Activated CD4-positive, alpha-beta T cell treated with anti-CD3 and anti-CD28 coated beads, Interleukin-2, amount 10 ng/mL, durations not matched to agents 7 days and 5 days (primary cell): ENCODE data around the gene CLEC20A. TPM values are rescaled to one million over a fixed set of nuclear protein-coding genes. Genes with fewer than 3 reads are reported as not detected.
A peak's percentile ranks its signal among the peaks of the same experiment; 100 is the strongest.

Source experiments
- CTCF ChIA-PET: fragments of 350-600 bp; sonication (Branson Sonifier 250); formaldehyde crosslinking; loops from one replicate; lab custom pipeline; 2021; ENCODE audit warnings: antibody characterized with exemption; lab: Charles Lee
- POLR2A ChIA-PET: fragments of 350-600 bp; sonication (Branson Sonifier 250); formaldehyde crosslinking; loops from one replicate; lab custom pipeline; 2021; ENCODE audit warnings: antibody characterized with exemption; lab: Charles Lee
- DNase-seq: peaks from one replicate; pipeline ENCODE4 v3.0.0-alpha.2; 2020
- H3K27ac Mint-ChIP-seq: one replicate; pipeline ENCODE4 v1.8.0; 2021; ENCODE audit warnings: mild to moderate bottlenecking, moderate library complexity, mixed read lengths
- H3K27me3 Mint-ChIP-seq: one replicate; pipeline ENCODE4 v1.8.0; 2021; ENCODE audit warnings: mixed read lengths
- H3K36me3 Mint-ChIP-seq: one replicate; pipeline ENCODE4 v1.8.0; 2021; ENCODE audit warnings: low read depth, mixed read lengths
- H3K4me1 Mint-ChIP-seq: one replicate; pipeline ENCODE4 v1.8.0; 2021; ENCODE audit warnings: mixed read lengths
- H3K4me3 Mint-ChIP-seq: one replicate; pipeline ENCODE4 v1.8.0; 2021; ENCODE audit warnings: mild to moderate bottlenecking, moderate library complexity, mixed read lengths
- H3K9me3 Mint-ChIP-seq: one replicate; pipeline ENCODE4 v1.8.0; 2021; ENCODE audit warnings: mixed read lengths
- total RNA-seq, 2 experiments: library from RNA; stranded (reverse); gene quantifications; one replicate each; pipeline ENCODE4 v1.2.3, GENCODE V29; 2021

The CLEC20A gene
- total RNA-seq, 2 experiments from 2014 or later: not detected

DNA sequence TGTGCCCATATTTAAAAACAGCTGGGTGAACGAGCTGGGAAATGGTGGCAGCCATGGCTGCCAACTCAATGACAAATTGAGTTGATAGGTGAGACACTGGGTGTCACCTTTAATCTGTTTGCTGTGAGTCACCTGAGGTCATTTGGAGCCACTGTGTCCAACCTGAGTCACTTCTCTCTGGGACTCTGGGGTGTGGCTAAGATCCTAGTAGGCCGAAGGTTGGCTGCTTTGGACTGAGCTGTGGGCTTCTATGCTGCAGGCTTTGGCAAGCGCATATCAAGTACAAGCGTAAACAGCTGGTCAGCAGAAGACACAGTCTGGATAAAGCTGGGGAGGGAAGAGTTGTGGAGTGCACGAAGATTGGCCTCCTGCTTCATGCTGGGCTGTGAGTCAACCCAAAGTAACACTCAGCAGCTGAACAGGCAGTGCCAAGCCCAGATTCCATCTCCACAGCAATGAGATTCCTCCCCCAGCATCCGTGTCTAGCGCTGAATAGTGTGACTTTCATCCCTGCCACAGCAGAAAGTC, 40.1 kb upstream of the CLEC20A start:
- ChIA-PET CTCF (interaction anchor here (1.3 kb wide), 1 partner anchor 216 kb away, joined by 3 read pairs; no protein-coding TSS in a partner anchor), POLR2A (no interaction called here)
- H3K4me1 Mint-ChIP-seq: peaks cover 1% of the 10 kb centered on the region
- no peaks in the 10 kb centered on the region for H3K27me3 Mint-ChIP-seq
- no peak overlapping the region for H3K4me3 Mint-ChIP-seq
- no peak for DNase-seq
- no peaks in the 10 kb centered on the region for H3K9me3 Mint-ChIP-seq
- H3K27ac Mint-ChIP-seq: no peak overlapping the region
- no peaks in the 10 kb centered on the region for H3K36me3 Mint-ChIP-seq

DNA sequence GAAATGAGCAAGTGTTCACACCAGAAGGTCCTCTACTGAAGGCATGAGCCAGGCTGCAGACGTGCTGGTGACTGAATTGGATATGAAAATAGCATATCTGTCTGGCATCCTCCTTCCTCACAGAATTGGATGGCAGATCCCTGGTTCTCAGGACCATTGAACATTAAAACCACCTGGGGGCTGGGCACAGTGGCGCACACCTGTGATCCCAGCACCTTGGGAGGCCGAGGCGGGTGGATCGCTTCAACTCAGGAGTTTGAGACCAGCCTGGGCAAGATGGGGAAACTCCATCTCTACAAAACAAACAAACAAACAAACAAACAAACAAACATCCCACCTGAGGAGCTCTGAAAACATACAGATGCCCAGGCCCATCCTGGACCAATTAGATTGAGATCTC, 39.6 kb upstream of the CLEC20A start:
- ChIA-PET CTCF (interaction anchor here (1.3 kb wide), 1 partner anchor 217 kb away, joined by 3 read pairs; no protein-coding TSS in a partner anchor), POLR2A (no interaction called here)
- DNase-seq: no peak
- Mint-ChIP-seq H3K9me3 (no peaks in the 10 kb centered on the region), H3K4me3 (no peak overlapping the region), H3K27ac (no peak overlapping the region), H3K4me1 (peaks cover 1% of the 10 kb centered on the region), H3K36me3 (no peaks in the 10 kb centered on the region), H3K27me3 (no peaks in the 10 kb centered on the region)

DNA sequence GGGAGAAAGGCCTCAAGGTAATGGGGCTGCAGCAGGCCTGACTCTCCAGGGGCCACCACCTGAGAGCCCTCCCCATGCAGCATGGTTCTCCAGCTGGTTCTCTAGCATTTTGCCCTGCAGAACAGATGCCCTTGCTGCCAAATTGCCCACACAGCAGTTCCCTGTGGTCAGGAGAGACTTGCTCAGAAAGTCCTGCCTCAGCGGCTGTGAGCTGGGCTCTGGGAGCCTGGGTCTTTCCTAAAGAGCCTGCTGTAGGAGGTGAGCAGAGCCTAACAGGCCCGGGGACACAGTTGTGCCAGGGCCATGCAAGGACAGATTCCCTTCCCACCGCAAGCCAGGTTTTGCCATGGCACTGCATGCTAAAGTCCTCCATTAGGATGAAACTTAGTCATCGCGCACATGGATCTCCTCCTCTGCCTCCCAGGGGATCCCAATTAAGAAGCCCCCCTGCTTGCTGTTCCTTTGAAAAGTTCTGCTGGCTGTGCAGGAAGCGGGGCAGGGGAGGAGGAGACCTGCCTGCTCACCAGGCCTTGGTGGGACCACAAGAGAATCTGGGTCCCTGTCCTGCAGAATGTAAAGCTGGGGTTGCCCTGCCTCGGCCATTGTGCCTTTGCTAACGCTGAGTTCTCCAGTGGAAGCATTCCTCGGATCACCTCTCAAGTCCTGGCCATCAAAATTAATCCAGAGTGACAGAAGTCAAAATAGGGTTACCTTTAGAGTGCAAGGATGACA, 37.5 kb upstream of the CLEC20A start:
- no peak overlapping the region for H3K4me3 Mint-ChIP-seq
- H3K4me1 Mint-ChIP-seq: peaks cover 1% of the 10 kb centered on the region
- ChIA-PET POLR2A (no interaction called here), CTCF (interaction anchor here (2.3 kb wide), 1 partner anchor 469 kb away, joined by 15 read pairs; no protein-coding TSS in a partner anchor)
- no peak for DNase-seq
- H3K36me3 Mint-ChIP-seq: no peaks in the 10 kb centered on the region
- H3K9me3 Mint-ChIP-seq: no peaks in the 10 kb centered on the region
- no peaks in the 10 kb centered on the region for H3K27me3 Mint-ChIP-seq
- no peak overlapping the region for H3K27ac Mint-ChIP-seq

DNA sequence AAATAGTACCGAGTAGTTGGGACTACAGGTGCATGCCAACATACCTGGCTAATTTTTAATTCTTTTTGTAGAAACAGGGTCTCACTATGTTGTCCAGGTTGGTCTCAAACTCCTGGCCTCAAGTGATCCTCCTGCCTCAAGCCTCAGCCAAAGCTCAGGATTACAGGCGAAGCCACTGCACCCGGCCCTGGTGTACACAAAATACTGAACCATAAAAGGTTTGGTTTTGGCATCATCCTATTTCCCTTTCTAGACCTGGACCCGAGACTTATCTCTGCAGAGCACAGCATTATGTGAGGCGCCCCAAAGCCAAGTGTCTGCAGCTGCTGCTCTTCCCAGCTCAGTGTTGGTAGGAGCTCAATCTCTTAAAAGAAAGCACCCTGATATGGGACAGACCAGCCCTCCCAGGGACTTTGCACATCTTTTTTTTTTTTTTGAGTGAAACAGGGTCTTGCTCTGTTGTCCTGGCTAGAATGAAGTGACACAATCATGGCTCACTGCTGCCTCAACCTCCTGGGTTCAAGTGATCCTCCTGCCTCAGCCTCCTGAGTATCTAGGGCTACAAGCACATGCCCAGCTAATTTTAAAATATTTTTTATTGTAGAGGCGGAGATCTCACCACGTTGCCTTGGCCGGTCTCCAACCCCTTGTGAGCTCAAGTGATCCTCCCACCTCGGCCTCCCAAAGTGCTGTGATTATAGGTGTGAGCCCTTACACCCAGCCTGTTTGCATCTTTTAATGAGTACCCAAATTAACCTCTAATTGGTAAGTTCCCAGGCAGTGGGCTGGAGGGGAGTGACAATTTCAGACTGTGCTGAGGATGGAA, 36.6 kb upstream of the CLEC20A start:
- no peaks in the 10 kb centered on the region for H3K27me3 Mint-ChIP-seq
- H3K4me1 Mint-ChIP-seq: peaks cover 1% of the 10 kb centered on the region
- no peaks in the 10 kb centered on the region for H3K9me3 Mint-ChIP-seq
- H3K27ac Mint-ChIP-seq: no peak overlapping the region
- CTCF ChIA-PET: interaction anchor here (0.6 to 2.3 kb wide), 4 partner anchors 12 to 679 kb away, joined by 3 to 15 read pairs (median 4); no protein-coding TSS in a partner anchor
- no peaks in the 10 kb centered on the region for H3K36me3 Mint-ChIP-seq
- POLR2A ChIA-PET: interaction anchor here (0.6 kb wide), 1 partner anchor 220 kb away, joined by 6 read pairs; no protein-coding TSS in a partner anchor
- DNase-seq: no peak
- no peak overlapping the region for H3K4me3 Mint-ChIP-seq

DNA sequence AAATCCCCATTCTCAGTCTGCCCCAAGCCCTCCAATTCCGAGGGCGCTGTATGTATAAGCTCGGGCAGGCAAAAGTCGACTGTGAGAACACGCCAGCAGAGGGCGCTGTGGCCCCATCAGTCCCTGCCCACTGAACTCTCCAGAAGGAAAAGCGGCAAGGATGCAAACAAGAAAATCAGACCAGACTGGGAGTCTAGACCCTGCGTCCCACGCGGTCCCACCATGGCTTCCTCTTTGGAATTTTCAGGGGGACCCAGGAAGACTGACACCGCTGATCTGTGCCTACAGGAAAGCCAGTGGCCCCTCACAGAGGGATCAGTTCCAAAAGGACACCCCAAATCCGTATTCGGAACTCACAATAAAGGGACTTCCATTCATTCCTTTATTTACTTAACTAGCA, 35.6 kb upstream of the CLEC20A start:
- peak; percentile 74 for DNase-seq
- ChIA-PET CTCF (interaction anchor here (0.9 to 2.3 kb wide), 2 partner anchors 10 to 471 kb away, joined by 3 to 15 read pairs; no protein-coding TSS in a partner anchor), POLR2A (no interaction called here)
- H3K4me1 Mint-ChIP-seq: peaks cover 1% of the 10 kb centered on the region
- no peak overlapping the region for H3K27ac Mint-ChIP-seq
- H3K36me3 Mint-ChIP-seq: no peaks in the 10 kb centered on the region
- H3K27me3 Mint-ChIP-seq: no peaks in the 10 kb centered on the region
- H3K9me3 Mint-ChIP-seq: no peaks in the 10 kb centered on the region
- no peak overlapping the region for H3K4me3 Mint-ChIP-seq

DNA sequence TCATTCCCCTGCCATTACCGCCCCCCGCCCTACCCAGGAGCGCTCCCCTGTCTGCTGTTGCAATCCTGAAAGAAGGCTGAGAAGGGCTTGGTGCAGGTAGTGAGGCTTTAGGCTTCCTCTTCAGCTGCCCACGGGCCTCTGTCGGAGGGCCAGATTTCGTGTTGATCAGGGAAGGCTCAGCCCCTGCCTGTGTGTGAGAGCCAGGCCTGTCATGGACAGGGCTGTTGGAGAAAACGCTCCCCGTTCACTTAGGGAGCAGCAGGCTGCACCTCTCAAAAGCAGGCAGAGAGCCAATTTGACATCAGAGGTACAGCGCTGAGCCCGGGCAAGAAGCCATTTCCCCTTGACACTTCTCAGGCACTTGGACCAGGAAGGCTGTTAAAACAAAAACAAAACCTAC, 35.1 kb upstream of the CLEC20A start:
- H3K27me3 Mint-ChIP-seq: no peaks in the 10 kb centered on the region
- H3K9me3 Mint-ChIP-seq: no peaks in the 10 kb centered on the region
- no peak overlapping the region for H3K27ac Mint-ChIP-seq

DNA sequence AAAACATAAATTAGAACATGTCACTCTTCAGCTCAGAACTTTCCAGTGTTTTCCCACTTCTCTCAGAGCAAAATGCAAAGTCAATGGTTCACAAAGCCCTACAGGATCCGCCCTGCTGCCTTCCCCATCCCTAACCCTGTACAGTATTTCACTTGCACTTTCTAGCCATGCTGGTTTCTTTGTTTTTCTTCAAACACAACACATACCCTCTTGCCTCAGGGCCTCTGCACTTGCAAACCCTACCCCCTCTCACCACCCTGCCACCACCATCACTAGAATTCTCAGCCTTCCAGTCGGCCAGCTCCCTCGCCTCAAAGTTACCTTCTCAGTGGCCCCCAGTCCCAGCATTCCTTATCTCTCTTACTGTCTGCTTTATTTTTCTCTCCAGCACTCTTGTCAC, 33.7 kb upstream of the CLEC20A start:
- POLR2A ChIA-PET: no interaction called here
- H3K4me3 Mint-ChIP-seq: no peak overlapping the region
- peaks cover 1% of the 10 kb centered on the region for H3K4me1 Mint-ChIP-seq
- no peaks in the 10 kb centered on the region for H3K36me3 Mint-ChIP-seq
- DNase-seq: no peak
- H3K9me3 Mint-ChIP-seq: no peaks in the 10 kb centered on the region
- CTCF ChIA-PET: interaction anchor here (0.6 to 1.2 kb wide), 2 partner anchors 11 to 16 kb away, joined by 3 to 4 read pairs; no protein-coding TSS in a partner anchor
- no peak overlapping the region for H3K27ac Mint-ChIP-seq
- no peaks in the 10 kb centered on the region for H3K27me3 Mint-ChIP-seq

More for the DNA sequence above, 35.1 kb upstream of the CLEC20A start:
- Mint-ChIP-seq H3K4me3 (no peak overlapping the region), H3K36me3 (no peaks in the 10 kb centered on the region), H3K4me1 (peaks cover 1% of the 10 kb centered on the region)
- CTCF ChIA-PET: interaction anchor here (0.9 to 2.3 kb wide), 2 partner anchors 10 to 472 kb away, joined by 3 to 15 read pairs; no protein-coding TSS in a partner anchor
- no peak for DNase-seq
- POLR2A ChIA-PET: no interaction called here

DNA sequence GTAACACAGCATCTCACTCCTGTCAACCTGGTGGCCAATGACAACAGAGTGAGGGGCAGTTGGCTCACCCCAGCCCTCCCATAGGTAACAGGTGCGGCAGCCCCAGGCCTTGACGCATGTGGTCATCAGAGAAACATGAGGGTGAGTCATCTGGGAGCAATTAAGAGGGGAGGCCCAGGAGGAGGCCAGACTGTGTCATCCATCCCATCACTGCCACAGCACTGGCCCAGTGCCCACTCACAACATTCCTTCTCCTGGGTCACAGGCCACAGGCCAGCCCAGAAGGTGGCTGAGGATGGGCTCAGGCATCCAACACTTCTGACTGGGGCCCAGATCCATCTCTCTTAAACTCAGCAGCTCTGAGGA, 33.3 kb upstream of the CLEC20A start:
- ChIA-PET CTCF (no interaction called here), POLR2A (no interaction called here)

DNA sequence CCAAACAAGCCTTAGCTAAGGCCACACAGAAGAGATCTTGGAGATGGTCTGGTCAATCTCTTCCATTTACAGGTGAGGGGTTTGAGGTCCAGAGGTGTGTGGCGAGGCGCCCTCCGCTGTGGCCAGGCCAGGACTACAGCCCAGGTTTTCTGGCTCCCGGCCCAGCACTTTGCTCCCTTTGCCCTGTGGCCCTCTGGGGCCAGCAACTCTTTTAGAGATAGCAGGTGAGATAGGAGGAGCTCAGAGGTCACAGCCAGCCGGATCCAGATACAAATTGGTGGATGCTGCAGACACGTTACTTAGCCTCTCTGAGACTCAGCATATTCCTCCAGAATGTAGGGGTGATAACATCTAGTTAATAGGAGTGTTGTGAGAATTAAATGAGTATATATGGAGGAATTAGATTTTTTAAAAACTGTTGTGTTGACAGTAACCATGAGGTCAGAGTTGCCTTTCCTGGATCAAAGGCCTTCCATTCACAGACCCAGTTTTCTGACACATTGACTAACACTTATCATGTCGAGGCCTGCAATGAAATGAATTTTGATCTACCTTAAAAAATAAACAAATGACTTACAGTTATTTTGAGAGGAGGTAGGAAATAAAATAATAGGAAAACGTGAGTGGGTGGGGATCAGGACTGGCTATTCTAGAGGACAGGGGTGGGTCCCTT, 32.7 kb upstream of the CLEC20A start:
- no peak for DNase-seq
- ChIA-PET CTCF (no interaction called here), POLR2A (no interaction called here)
- Mint-ChIP-seq H3K36me3 (no peaks in the 10 kb centered on the region), H3K4me3 (no peak overlapping the region), H3K27me3 (no peaks in the 10 kb centered on the region), H3K4me1 (peaks cover 1% of the 10 kb centered on the region), H3K9me3 (no peaks in the 10 kb centered on the region), H3K27ac (no peak overlapping the region)

More for the DNA sequence above, 33.3 kb upstream of the CLEC20A start:
- no peak overlapping the region for H3K4me3 Mint-ChIP-seq
- H3K27ac Mint-ChIP-seq: no peak overlapping the region
- H3K27me3 Mint-ChIP-seq: no peaks in the 10 kb centered on the region
- H3K4me1 Mint-ChIP-seq: peaks cover 1% of the 10 kb centered on the region
- H3K36me3 Mint-ChIP-seq: no peaks in the 10 kb centered on the region
- no peak for DNase-seq
- no peaks in the 10 kb centered on the region for H3K9me3 Mint-ChIP-seq

DNA sequence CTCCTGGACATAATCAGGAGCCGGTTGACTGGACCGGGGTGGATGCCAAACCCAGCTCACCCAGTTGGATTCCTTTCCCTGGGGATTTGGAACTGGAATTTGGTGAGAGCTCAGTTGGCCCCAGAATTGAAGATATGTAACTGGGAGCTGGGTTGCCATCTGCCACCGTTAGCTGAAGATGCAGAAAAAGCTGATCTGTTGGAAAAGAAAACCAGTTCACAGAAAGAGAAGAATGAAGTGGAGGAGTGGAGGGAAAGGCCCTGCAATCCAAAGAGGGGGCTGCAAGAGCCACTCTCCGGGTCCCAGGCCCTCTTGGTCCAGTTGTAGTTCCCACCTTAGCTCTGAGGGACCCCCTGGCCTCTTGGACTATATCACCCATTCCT, 32.2 kb upstream of the CLEC20A start:
- H3K36me3 Mint-ChIP-seq: no peaks in the 10 kb centered on the region
- DNase-seq: no peak
- H3K27me3 Mint-ChIP-seq: no peaks in the 10 kb centered on the region
- ChIA-PET CTCF (no interaction called here), POLR2A (no interaction called here)
- H3K9me3 Mint-ChIP-seq: no peaks in the 10 kb centered on the region
- H3K4me3 Mint-ChIP-seq: no peak overlapping the region
- peaks cover 1% of the 10 kb centered on the region for H3K4me1 Mint-ChIP-seq
- H3K27ac Mint-ChIP-seq: no peak overlapping the region

DNA sequence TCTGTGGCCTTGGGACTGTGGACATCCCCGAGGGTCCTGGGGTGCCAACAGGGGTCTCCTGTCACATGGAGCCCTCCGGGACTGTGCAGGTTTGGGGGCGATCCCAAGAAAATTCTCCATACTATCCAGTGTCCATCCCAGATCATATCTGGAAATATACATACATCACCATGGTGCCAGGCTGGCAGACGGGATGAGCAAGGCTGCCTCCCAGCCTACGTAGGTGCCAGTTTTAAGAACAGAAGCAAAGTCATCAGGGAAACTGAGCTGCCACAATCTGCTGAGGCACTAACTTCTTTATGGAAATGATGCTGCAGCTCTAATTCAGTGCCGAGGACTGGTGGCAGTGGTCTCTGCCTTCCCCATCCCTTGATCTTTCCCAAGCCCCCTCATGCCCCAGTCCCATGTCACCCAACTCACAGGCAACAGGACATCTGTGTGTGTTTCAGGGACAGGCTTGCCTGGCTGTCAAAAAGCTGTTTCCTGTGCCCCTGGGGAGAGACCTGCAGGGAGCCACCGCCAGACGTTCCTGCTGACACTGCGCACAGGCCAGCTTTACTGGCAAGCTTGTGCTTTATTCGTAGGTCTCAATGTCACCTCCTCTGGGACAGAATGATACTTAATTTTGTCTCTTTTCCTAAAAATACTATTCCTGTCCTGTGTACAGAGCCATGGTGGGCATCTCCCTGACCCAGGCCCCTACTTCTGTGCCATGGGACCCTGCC, 31.6 kb upstream of the CLEC20A start:
- Mint-ChIP-seq H3K36me3 (no peaks in the 10 kb centered on the region), H3K4me1 (peaks cover 1% of the 10 kb centered on the region), H3K27ac (no peak overlapping the region), H3K9me3 (no peaks in the 10 kb centered on the region), H3K27me3 (no peaks in the 10 kb centered on the region), H3K4me3 (no peak overlapping the region)
- ChIA-PET POLR2A (no interaction called here), CTCF (interaction anchor here (0.6 kb wide), 1 partner anchor 479 kb away, joined by 3 read pairs; no protein-coding TSS in a partner anchor)
- no peak for DNase-seq

DNA sequence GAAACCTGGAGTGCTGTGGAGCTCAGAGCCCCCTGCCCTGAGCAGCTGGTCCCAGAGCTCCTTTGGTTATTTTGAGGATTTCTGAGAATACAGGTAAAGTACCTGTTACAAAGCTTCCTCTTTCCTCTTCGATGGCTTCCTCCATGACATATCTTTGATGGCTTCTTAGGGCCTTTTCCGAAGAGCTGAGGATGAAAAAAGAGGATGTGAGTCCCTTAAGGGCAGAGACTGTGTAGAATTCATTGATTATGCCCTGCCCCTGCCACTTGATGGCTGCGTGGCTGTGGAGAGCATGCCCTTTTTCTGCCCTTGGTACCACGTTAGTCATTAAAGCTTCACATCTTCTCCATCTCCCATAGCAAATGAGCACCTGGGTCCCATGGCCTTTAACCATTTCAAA, 30.4 kb upstream of the CLEC20A start:
- Mint-ChIP-seq H3K27ac (no peak overlapping the region), H3K27me3 (no peaks in the 10 kb centered on the region), H3K4me1 (no peaks in the 10 kb centered on the region), H3K9me3 (no peaks in the 10 kb centered on the region), H3K4me3 (no peak overlapping the region), H3K36me3 (no peaks in the 10 kb centered on the region)
- ChIA-PET POLR2A (no interaction called here), CTCF (interaction anchor here (0.8 to 1.0 kb wide), 2 partner anchors 15 to 476 kb away, joined by 3 to 4 read pairs; no protein-coding TSS in a partner anchor)
- DNase-seq: no peak
